ENCODE measurements around the gene DCAF12. TPM values are rescaled to one million over a fixed set of nuclear protein-coding genes. Genes with fewer than 3 reads are reported as not detected.

Gene DCAF12
- polyA plus RNA-seq: 2.5 and 5.9 TPM in 2 replicates

DNA sequence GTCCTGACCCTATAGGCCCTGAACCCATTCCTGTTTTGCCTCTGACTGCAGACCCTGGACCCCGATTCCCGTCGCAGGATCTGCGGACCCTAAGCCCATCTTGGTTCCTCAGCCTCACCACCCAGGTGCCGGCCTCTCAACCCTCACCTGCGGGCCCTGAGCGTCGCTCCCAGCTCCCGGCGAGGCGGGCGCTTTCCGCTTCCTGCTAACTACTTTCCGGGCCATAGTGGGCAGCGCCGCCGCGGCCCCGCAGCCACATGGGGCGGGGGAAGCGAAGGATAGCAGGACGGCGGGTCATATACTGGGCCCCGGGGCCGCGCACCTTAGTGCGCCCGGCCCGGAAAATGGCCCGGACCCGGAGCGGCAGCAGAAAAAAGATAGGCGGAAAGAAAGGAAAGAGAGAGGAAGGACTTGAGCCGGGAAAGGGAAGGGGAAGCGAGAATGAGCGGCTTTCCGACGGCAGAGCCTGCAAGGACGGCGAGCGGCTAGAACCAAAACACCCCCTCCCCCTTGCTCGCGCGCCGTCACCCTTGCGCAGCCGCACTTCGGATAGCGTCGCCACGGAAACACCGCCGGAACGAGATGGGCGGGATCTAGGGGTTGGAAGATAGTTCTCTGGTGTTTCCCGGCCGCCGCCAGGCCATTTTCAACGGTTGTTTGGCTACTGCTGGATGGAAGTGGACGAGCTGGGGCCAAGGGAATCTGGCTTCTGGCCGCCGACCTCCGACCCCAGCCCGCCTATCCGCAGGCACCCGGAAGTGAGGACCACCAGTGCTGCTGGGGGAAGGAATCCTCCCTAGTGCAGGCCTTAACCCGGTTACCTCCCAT is at the start of gene DCAF12:
Gene DCAF12 (minus strand): TSS at position 492 of the 828 bp plus-strand sequence. CDS start 267 bp downstream, at position 225.

DNA sequence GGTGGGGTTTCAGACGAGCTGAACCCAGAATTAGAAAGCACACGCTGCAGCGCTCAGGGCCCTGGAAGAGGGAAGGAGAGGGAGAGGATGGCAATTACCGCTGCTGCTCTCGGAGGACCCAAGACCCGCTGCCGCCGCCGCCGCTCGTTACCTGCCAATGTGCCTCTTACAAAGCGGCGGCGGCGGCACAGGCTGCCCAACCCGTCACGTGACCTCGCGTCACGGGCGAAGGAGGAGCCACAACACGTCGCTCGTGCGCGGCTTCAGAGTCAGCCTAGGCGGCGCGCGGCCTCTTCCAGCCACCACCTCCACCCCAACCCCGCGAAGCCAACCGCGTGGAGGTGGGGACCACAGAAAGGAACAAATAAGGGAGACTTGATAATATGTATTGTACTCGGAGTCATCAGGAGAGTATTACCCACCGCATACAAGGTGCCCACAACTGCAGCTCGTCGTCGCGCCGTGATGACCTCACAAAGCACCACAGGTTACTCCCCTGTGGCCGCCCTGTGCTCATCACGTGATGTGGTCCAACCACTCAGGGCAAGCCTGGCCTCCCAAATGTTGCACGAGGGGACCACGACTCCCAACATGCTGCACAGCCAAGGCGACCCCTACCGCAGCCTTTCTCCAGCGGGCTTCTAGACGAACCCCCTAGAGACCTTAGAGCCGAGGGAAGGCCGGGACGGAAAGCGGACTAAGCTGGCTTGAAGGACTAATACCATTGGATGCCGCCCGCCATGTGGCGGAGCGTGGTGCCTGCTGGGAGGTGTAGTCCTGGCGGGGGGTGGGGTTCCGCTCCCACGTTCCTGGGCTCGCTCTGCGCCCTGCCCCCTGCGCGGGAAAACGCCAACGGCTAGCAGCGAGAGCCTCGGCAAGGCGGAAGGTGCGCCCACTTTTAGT is 77.5 kb downstream of the DCAF12 start, which contains the start of gene UBAP2:
Gene UBAP2 (minus strand): TSS at position 161 of the 903 bp plus-strand sequence. CDS start 31,739 bp downstream, outside the sequence.

Other genes with a start within 250 kb of the DCAF12 start
- gene UBAP2, start 77.8 kb downstream of the DCAF12 start, polyA plus RNA-seq: 7.0 and 10.3 TPM in 2 replicates
- 12.3 and 19.3 TPM in 2 replicates for gene UBAP1, start 52.3 kb upstream of the DCAF12 start, polyA plus RNA-seq
- gene KIF24, start 202.6 kb upstream of the DCAF12 start, polyA plus RNA-seq: 0.07 and 0.23 TPM in 2 replicates
- 58.5 and 67.5 TPM in 2 replicates for gene NUDT2, start 202.9 kb upstream of the DCAF12 start, polyA plus RNA-seq